Skeletal muscle satellite cell (primary cell): Measurements from ENCODE around the gene S100A2.
"Not testable (repeated sequence)": the region's sequence is repeated elsewhere in the genome, so short reads cannot be mapped to it uniquely, and the experiment has no call there.

Experiments used
- H3K27me3 ChIP-seq: 2 replicates; pipeline ENCODE4 v1.7.0; 2013; ENCODE audit warnings: low read length; ENCODE audit not compliant: control insufficient read depth, insufficient read depth
- H3K36me3 ChIP-seq: 2 replicates; pipeline ENCODE4 v1.7.0; 2013; ENCODE audit warnings: mild to moderate bottlenecking, control low read depth, low read length; ENCODE audit not compliant: insufficient read depth
- H3K4me1 ChIP-seq: 2 replicates; pipeline ENCODE4 v1.7.0; 2013; ENCODE audit warnings: low read length; ENCODE audit not compliant: control insufficient read depth, insufficient read depth
- H3K4me2 ChIP-seq: 2 replicates; pipeline ENCODE4 v1.7.0; 2013; ENCODE audit warnings: mild to moderate bottlenecking, low read length
- H3K4me3 ChIP-seq: 2 replicates; pipeline ENCODE4 v1.7.0; 2013; ENCODE audit warnings: low read length
- H3K9ac ChIP-seq: 2 replicates; pipeline ENCODE4 v1.7.0; 2013; ENCODE audit warnings: mild to moderate bottlenecking, low read depth, low read length, moderate library complexity
- H3K9me3 ChIP-seq: replicated peaks from 2 replicates; pipeline ENCODE4 v1.7.0; 2013; ENCODE audit warnings: mild to moderate bottlenecking, control low read depth, low read length

Gene S100A2

GRCh38 chr1:153521808-153522207, 43.8 kb downstream of the S100A2 start:
- H3K27me3 ChIP-seq, H3K4me2 ChIP-seq, H3K9ac ChIP-seq, H3K4me3 ChIP-seq, H3K36me3 ChIP-seq, H3K9me3 ChIP-seq, H3K4me1 ChIP-seq: not testable (repeated sequence)

- peaks cover 4% of the 10 kb centered on the region for H3K4me1 ChIP-seq
Observed at GRCh38 chr1:153520818-153521476, 44.7 kb downstream of the S100A2 start.

GRCh38 chr1:153520137-153520691, 45.4 kb downstream of the S100A2 start:
- H3K9me3 ChIP-seq, H3K9ac ChIP-seq, H3K4me1 ChIP-seq, H3K4me3 ChIP-seq, H3K36me3 ChIP-seq, H3K27me3 ChIP-seq, H3K4me2 ChIP-seq: not testable (repeated sequence)

More at GRCh38 chr1:153520818-153521476, 44.7 kb downstream of the S100A2 start:
- H3K4me2 ChIP-seq = no peak overlapping the region
- no peak overlapping the region for H3K4me3 ChIP-seq
- H3K27me3 ChIP-seq = no peaks in the 10 kb centered on the region
- no peaks in the 10 kb centered on the region for H3K36me3 ChIP-seq
- no peak overlapping the region for H3K9ac ChIP-seq
- no peaks in the 10 kb centered on the region for H3K9me3 ChIP-seq

GRCh38 chr1:153519242-153519641, 46.4 kb downstream of the S100A2 start:
- Histone ChIP-seq H3K4me3 (no peak overlapping the region), H3K4me2 (no peak overlapping the region), H3K4me1 (no peaks in the 10 kb centered on the region), H3K9ac (no peak overlapping the region), H3K9me3 (no peaks in the 10 kb centered on the region), H3K36me3 (no peaks in the 10 kb centered on the region), H3K27me3 (no peaks in the 10 kb centered on the region)

GRCh38 chr1:153515504-153516394, 49.9 kb downstream of the S100A2 start:
- Histone ChIP-seq H3K9me3 (no peaks in the 10 kb centered on the region), H3K4me2 (no peak overlapping the region), H3K9ac (no peak overlapping the region), H3K27me3 (no peaks in the 10 kb centered on the region), H3K4me1 (peaks cover 3% of the 10 kb centered on the region), H3K4me3 (no peak overlapping the region), H3K36me3 (no peaks in the 10 kb centered on the region)

GRCh38 chr1:153513666-153514065, 52.0 kb downstream of the S100A2 start:
- H3K4me1 ChIP-seq = peaks cover 3% of the 10 kb centered on the region
- no peaks in the 10 kb centered on the region for H3K36me3 ChIP-seq
- H3K9me3 ChIP-seq = no peaks in the 10 kb centered on the region
- no peak overlapping the region for H3K4me3 ChIP-seq
- H3K27me3 ChIP-seq = no peaks in the 10 kb centered on the region
- H3K4me2 ChIP-seq = no peak overlapping the region
- no peak overlapping the region for H3K9ac ChIP-seq

- no peaks in the 10 kb centered on the region for H3K36me3 ChIP-seq
- H3K4me3 ChIP-seq = no peak overlapping the region
- no peaks in the 10 kb centered on the region for H3K27me3 ChIP-seq
- H3K9ac ChIP-seq = no peak overlapping the region
- no peaks in the 10 kb centered on the region for H3K9me3 ChIP-seq
- H3K4me1 ChIP-seq = peaks cover 8% of the 10 kb centered on the region
- H3K4me2 ChIP-seq = no peak overlapping the region
Observed at GRCh38 chr1:153513023-153513422, 52.6 kb downstream of the S100A2 start.
